K562 (cell line): Measurements from ENCODE around the gene CDC26. TPM values are rescaled to one million over a fixed set of nuclear protein-coding genes. Genes with fewer than 3 reads are reported as not detected.

Experiments
- ASH1L ChIP-seq: fragments of 450-650 bp; IDR thresholded peaks from 2 replicates; pipeline ENCODE4 v1.6.1; 2018; ENCODE audit warnings: borderline replicate concordance, mild to moderate bottlenecking, low read depth; ENCODE audit not compliant: partially characterized antibody
- ATF3 ChIP-seq, 2 experiments: fragments of 450-650 bp in 1 of 2; sonication (generic) in 1 of 2; formaldehyde crosslinking in 1 of 2; IDR thresholded peaks in 1 of 2; conservative IDR thresholded peaks in 1 of 2; 2 replicates each; pipeline versions ENCODE4 v1.6.1 to v1.8.1; 2016 to 2023; ENCODE audit warnings: mild to moderate bottlenecking in 2 of 2, moderate library complexity in 2 of 2, inconsistent platforms in 1 of 2, missing genetic modification reagents in 1 of 2
- PRPF4 ChIP-seq: fragments of 200-400 bp; formaldehyde crosslinking; IDR thresholded peaks from one replicate; pipeline ENCODE4 v1.6.1; 2017; ENCODE audit warnings: low read length, low read depth, mild to moderate bottlenecking; ENCODE audit not compliant: insufficient read depth, poor library complexity, severe bottlenecking
- RFX7 ChIP-seq: fragments of 250-450 bp; sonication (Bioruptor Pico); IDR thresholded peaks from 2 replicates; pipeline ENCODE4 v1.5.1; 2021; ENCODE audit warnings: mild to moderate bottlenecking
- RHOXF2B ChIP-seq: fragments of 250-450 bp; sonication (Bioruptor Pico); conservative IDR thresholded peaks from 2 replicates; pipeline ENCODE4 v1.5.1; 2021
- SMARCA4 ChIP-seq: fragments of 450-650 bp; IDR thresholded peaks from 2 replicates; pipeline ENCODE4 v1.6.1; 2016
- ZBTB43 ChIP-seq: sonication (generic); formaldehyde crosslinking; IDR thresholded peaks from 2 replicates; pipeline ENCODE4 v1.8.0; 2023; ENCODE audit warnings: mild to moderate bottlenecking, missing genetic modification reagents
- ZNF277 ChIP-seq: fragments of 250-450 bp; sonication (Bioruptor Pico); IDR thresholded peaks from 2 replicates; pipeline ENCODE4 v1.8.0; 2022; ENCODE audit warnings: inconsistent platforms, mild to moderate bottlenecking, moderate library complexity, borderline replicate concordance
- ZNF407 ChIP-seq: fragments of 450-650 bp; IDR thresholded peaks from 2 replicates; pipeline ENCODE4 v1.6.1; 2016; ENCODE audit warnings: low read depth
- polyA plus RNA-seq, 8 experiments: library from polyadenylated mRNA; depleted of rRNA in 4 of 8; stranded (reverse) in 5 of 8; unstranded in 3 of 8; fragments of >200 nt; fragmentation: Nextera tagmentation in 2 of 8; fragmentation: Illumina TruSeq in 1 of 8; extraction: Ambion mirVana in 2 of 8; extraction: Trizol in 1 of 8; gene quantifications; 2 replicates each; pipeline versions ENCODE4 v1.2.1 to v1.2.3, GENCODE V29; 2011 to 2014; ENCODE audit warnings: inconsistent platforms in 1 of 8, missing spikeins in 1 of 8
- total RNA-seq, 7 experiments: library from RNA; depleted of rRNA in 6 of 7; stranded (reverse); fragments of >200 nt in 6 of 7; fragmentation: Illumina TruSeq in 2 of 7; extraction: Trizol in 2 of 7; gene quantifications; 2 replicates each; pipeline versions ENCODE4 v1.2.1 to v1.2.3, GENCODE V29; 2011 to 2021; ENCODE audit warnings: low replicate concordance in 1 of 7

Gene CDC26
- total and polyA plus RNA-seq, 9 of the 15 experiments (the other 6 are each of a cell fraction or from before 2014, with no cell fraction given) = 33.0 to 147 (median 60.0) TPM

GRCh38 chr9:113313261-113313660 lies 37.9 kb upstream of the CDC26 start (continued):
- no peak for TF ChIP-seq ATF3 (IDR thresholded peaks at IDR 0.05)
- no peak for TF ChIP-seq ATF3 (CRISPR knock-in tag; conservative IDR thresholded peaks at IDR 0.05)
- TF ChIP-seq RFX7 (CRISPR knock-in tag) = no peak
- no peak for TF ChIP-seq ZBTB43 (CRISPR knock-in tag)
- TF ChIP-seq ASH1L = no peak
- no peak for TF ChIP-seq ZNF277 (CRISPR knock-in tag)
- TF ChIP-seq ZNF407 = no peak
- no peak for TF ChIP-seq PRPF4
- TF ChIP-seq RHOXF2B = no peak
- no peak for TF ChIP-seq SMARCA4
